LNCaP clone FGC (cell line): ENCODE data around the gene MOCS1.
A peak's percentile ranks its signal among the peaks of the same experiment; 100 is the strongest.

Source experiments
- DNase-seq: peaks from one replicate; pipeline ENCODE4 v3.0.0-alpha.2; 2011; ENCODE audit warnings: low read depth
- H3K4me3 ChIP-seq: 2 replicates; pipeline ENCODE4 v1.5.1; 2011; ENCODE audit warnings: mild to moderate bottlenecking, low read depth, low read length, control low read depth
- CTCF ChIP-seq: IDR thresholded peaks from 2 replicates; pipeline ENCODE4 v1.5.1; 2012; ENCODE audit warnings: mild to moderate bottlenecking; ENCODE audit not compliant: control insufficient read depth, insufficient read depth; ENCODE audit errors: extremely low read depth

Gene MOCS1

GRCh38 chr6:39873439-39873838 is 60.8 kb downstream of the MOCS1 start:
- H3K4me3 ChIP-seq: no peak overlapping the region
- no peak for DNase-seq
- no peak for TF ChIP-seq CTCF

- DNase-seq: no peak
- TF ChIP-seq CTCF: no peak
- no peak overlapping the region for H3K4me3 ChIP-seq
These were observed 63.3 kb downstream of the MOCS1 start for GRCh38 chr6:39870950-39871349.

DNA sequence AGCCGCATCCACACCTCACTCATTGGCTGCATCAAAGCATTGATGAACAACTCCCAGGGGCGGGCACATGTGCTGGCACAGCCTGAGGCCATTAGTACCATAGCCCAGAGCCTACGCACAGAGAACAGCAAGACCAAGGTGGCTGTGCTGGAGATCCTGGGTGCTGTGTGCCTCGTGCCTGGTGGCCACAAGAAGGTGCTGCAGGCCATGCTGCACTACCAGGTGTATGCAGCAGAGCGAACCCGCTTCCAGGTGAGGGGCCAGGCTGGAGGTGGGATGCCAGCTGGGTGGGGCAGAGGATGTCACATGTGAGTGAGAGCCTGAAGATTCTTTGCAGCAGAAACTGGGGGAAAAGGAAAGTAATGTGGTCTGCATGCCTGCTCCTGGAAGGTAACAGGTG is 66.7 kb downstream of the MOCS1 start:
- DNase-seq: no peak
- TF ChIP-seq CTCF: peak; percentile 42
- H3K4me3 ChIP-seq: no peak overlapping the region

DNA sequence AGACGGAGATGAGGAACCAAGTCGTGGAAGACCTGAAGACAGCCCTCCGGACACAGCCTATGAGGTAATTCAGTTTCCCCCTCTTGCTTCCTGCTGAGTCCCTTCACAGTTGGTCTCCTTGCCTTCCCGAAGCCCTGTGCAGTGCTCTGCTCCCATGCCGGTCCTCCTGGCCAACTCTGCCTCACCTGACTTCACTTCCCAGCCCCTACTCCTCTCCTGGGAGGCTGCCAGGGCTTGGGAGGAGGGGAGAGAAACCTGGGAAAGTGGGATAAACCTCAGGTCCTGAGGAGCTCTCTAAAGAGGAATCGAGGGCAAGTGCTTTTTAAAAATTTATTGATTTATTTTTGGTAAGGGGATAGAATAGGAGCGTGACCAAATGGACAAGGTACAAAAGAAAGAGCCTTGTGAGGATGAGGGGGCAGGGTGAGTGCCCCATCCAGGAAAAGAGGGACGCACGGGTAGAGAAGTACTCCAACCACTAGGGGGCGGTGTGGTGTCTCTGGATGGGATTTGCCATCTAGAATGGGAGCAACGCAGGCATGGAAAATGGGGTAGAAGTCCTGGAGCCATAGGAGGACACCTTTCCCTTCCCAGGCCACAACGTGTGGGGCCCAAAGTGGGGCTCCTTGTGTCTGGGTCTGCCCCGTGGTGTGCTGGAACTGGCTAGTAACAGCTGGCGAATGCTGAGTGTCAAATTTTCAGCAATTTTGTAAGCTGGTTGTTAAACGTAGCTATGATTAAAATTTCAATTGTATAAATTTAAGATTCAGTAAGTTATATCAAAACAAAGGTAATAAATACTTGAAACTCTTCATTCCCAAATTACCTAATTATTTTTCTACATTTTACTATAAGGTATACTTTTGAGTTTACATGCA is 69.0 kb downstream of the MOCS1 start:
- DNase-seq: peak; percentile 3
- H3K4me3 ChIP-seq: no peak overlapping the region
- peak; percentile 86 for TF ChIP-seq CTCF

GRCh38 chr6:39861663-39862062 is 72.6 kb downstream of the MOCS1 start:
- no peak for TF ChIP-seq CTCF
- no peak for DNase-seq
- H3K4me3 ChIP-seq: no peak overlapping the region

DNA sequence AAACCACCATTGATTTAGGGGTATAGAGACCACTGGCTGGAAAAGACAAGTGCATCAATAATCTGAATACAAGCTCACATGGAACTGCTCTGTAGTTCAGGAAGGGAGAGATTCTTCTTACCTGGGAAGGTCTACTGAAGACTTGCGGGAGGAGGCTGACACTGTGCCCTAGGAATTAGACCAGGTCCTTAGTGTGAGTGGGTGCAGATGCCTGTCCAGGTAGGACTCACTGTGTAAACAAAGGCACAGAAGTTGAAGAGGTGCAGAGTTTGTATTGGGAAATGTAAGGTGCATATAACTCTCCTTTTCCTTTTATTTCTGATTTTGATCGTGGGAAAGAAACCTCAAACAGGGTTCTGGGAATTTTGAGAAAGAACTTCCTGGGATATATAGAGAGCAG is 75.2 kb downstream of the MOCS1 start:
- no peak overlapping the region for H3K4me3 ChIP-seq
- no peak for DNase-seq
- TF ChIP-seq CTCF: no peak

GRCh38 chr6:39855356-39855995 is 78.8 kb downstream of the MOCS1 start:
- DNase-seq: no peak
- no peak overlapping the region for H3K4me3 ChIP-seq
- TF ChIP-seq CTCF: no peak
